ENCODE data around the gene USP8.

GRCh38 chr15:50438251-50438650 is 14.0 kb downstream of the USP8 start:
- TF ChIP-seq, protein P1, sequence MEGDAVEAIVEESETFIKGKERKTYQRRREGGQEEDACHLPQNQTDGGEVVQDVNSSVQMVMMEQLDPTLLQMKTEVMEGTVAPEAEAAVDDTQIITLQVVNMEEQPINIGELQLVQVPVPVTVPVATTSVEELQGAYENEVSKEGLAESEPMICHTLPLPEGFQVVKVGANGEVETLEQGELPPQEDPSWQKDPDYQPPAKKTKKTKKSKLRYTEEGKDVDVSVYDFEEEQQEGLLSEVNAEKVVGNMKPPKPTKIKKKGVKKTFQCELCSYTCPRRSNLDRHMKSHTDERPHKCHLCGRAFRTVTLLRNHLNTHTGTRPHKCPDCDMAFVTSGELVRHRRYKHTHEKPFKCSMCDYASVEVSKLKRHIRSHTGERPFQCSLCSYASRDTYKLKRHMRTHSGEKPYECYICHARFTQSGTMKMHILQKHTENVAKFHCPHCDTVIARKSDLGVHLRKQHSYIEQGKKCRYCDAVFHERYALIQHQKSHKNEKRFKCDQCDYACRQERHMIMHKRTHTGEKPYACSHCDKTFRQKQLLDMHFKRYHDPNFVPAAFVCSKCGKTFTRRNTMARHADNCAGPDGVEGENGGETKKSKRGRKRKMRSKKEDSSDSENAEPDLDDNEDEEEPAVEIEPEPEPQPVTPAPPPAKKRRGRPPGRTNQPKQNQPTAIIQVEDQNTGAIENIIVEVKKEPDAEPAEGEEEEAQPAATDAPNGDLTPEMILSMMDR (IDR thresholded peaks at IDR 0.05): no peak
- no peak for TF ChIP-seq POLR2A (IDR thresholded peaks at IDR 0.05)
